Myocyte (in vitro differentiated cells): ENCODE measurements around the gene TREML4. TPM values are rescaled to one million over a fixed set of nuclear protein-coding genes. Genes with fewer than 3 reads are reported as not detected.
A peak's percentile ranks its signal among the peaks of the same experiment; 100 is the strongest.

Experiments
- DNase-seq: peaks from one replicate; pipeline ENCODE4 v3.0.0-alpha.2; 2012; ENCODE audit warnings: low read depth
- total RNA-seq: library from RNA; depleted of rRNA; stranded (reverse); fragments of >200 nt; gene quantifications from 2 replicates; pipeline ENCODE4 v1.2.3, GENCODE V29; 2014

TREML4 gene
- total RNA-seq, 1 donor from 2014 or later: not detected

DNA sequence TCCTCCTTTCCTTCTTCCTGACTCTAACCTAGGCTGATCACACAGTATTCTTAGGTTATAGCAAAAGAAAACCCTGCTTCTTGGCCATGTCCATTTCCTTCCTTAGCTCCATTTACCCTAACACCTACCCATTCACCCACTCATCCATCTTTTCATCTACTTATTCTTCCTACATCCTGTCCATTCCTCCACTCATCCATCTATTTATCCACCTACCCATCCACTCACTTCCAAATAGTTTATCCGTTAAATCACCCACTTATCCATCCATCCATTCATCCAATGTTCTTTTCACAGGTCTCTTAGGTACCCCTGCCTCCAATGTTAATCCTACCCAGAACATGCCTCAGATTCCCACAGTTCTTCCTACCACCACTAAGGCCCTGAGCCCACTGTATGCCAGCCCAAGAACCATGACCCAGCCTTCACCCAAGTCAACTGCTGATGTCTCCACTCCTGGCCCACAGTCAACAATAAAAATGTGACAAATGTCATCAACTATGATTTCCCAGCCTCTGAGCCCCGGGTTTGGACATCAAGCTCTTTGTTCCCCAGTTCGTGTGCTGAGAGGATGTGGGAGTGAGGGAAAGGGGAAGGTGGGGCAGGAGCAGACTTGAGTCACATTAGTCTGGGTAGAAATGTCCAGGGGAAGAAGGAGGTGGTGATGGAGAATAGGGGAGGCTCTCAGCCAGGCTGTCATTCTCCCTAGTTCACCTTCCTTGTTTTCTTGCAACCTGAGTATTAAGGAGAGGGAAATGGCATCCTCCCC is 24.4 kb downstream of the TREML4 start:
- no peak for DNase-seq

DNA sequence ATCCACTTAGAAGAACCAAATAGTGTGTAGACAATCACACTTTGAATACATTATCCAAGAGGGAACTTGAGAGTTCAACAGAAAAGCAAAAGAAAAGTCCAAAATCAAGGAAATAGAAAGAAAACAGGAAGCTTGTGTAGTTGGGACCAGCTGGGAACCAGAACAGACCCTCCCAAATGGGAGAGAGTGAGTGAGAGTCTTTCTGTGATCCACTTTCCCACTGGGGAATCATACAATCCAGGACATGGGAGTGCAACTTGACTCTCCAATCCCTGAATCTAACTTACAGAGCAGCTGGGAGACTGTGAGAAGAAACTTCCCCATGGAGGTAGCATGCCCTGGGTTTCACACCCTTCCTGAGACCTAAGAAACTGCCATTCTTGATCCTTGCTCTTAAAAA is 27.0 kb downstream of the TREML4 start:
- no peak for DNase-seq

DNA sequence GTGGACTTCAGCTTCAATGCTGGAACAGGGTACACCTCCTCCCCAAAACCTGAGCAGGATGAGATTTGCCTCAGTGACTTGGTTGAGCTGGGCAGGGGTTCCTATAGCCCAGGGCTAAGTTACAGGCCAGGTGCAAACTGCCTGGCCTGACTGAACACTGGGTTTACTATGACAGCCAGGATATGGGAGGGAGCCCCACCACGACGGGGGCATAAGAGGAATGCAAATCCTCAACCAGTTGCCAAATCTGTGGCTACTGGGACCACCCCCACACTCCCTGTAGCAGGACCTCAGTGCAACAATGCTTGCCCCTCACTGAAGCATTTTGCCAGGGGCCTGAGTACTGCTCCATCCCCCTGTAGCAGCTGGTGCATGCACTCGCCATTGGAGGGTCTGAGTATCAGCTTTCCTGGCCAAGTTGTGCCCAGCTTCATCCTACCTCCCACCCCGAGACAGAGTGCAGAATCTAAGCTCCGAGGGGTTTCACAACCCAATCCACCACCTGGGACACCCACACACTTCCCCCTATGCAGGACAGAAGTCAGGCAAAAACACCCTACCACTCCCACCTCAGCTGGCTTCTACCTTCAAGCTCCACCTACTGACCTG is 27.6 kb downstream of the TREML4 start:
- no peak for DNase-seq

DNA sequence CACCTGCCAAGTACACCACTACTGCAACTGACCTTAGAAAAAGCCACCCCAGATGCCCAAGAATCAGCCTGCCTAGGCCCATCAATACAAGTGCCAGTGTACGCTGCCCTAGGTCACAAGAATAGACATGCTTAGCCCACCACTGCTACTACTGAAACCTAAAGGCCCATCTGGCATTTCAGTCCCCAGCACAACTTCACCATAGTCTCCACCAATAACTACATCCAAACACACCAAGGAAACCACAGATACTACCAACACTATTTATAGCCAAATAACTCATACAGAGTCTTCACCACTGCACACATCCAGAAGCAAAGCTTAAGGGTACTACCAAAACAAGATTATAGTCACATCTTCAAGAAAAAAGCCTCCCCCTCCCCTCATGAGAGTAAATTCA is 28.2 kb downstream of the TREML4 start:
- peak; percentile 10 for DNase-seq

DNA sequence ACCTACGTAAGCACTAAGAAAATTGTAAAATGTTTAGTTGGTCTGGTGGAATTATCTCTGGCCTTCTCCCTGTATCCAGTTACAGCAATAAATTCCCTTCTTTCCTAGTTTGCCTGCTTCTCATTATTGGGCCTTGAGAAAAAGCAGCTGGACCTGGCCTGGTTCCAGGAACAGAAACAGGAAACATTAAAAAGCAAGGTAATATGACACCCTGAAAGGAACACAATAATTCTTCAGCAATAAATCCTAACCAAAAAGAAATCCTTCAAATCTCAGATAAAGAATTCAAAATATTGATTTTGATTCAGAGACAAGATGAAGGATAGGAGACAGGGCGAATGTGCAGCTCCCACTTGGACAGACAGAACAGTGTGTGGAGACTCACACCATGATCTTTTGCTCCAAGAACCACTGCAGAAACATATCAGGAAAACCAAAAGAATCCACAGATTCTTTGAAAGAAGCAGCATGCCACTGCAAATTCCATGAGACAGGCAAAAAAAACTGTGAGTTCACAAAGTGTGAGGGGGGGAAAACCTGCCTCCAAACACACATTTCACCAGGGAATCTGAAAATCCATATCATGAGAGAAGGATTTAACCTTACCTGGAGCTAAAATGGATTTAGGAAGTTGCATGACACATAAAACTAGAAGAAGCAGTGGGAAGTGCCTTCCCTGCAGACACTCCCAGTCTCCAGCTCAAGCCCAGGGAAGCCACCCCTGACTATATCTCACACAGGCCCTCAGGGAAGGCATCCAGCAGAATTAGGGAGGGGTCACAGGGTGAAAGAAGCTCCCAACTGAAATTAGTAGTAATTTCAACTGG is 29.4 kb downstream of the TREML4 start:
- DNase-seq: peak; percentile 69

DNA sequence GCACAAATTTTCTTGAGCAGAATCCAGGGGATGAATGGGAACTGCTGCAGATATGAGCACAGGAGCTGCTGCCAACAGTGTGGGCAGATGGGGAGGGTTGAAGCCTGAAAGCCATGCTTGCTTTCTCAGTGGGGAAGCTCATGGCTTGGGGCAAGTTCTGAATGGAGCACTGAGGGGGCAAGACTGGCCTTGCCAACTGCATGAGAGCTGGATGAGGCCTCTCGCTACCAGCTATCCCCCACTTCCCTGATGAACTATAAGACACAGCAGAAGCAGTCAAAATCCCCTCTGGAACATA is 30.0 kb downstream of the TREML4 start:
- DNase-seq: no peak

DNA sequence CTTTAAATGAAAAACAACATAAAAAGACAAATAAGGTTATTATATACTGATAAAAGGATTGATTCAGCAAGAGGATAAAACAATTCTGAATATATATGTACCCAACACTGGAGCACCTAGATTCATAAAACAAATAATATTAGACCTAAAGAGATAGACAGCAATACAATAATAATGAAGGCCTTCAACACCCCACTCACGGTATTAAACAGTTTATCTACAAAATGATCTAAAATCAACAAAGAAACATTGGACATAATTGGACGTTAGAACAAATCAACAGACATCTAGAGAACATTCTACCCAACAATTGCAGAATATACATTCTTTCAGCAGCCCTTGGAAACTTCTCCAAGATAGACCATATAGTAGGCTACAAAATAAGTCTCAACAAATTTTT is 34.3 kb downstream of the TREML4 start:
- no peak for DNase-seq

DNA sequence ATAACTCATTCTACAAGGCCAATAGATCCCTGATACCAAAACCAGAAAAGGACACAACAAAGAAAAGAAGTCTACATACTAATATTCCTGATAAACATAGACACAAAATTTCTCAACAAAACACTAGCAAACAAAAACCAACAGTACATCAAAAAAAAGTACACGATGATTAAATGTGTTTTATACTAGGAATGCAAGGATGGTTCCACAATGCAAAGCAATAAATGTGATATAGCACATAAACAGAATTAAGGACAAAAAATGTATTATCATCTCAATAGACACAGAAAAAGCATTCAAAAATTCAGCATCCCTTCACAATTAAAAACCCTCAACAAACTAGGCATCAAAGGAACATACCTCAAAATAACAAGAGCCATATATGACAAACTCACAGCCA is 35.1 kb downstream of the TREML4 start:
- DNase-seq: no peak

DNA sequence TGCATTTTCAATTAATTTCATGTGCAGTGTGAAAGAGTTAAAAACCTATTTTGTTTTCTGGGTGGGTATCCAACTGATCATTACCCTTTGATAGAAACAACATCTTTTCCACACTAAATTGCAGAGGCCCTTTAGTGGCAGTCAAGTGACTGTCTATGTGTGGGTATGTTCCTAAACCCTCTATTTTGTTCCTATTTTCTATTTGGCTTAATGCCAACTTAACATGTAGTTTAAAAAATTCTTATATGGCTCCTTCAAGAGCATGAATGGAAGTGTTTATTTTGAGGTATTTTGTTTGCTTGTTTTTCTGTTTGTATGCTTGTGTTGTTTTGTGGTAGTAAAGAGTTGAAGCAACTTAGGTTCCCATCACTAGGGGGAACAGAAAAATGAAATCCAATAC is 38.4 kb downstream of the TREML4 start:
- no peak for DNase-seq

DNA sequence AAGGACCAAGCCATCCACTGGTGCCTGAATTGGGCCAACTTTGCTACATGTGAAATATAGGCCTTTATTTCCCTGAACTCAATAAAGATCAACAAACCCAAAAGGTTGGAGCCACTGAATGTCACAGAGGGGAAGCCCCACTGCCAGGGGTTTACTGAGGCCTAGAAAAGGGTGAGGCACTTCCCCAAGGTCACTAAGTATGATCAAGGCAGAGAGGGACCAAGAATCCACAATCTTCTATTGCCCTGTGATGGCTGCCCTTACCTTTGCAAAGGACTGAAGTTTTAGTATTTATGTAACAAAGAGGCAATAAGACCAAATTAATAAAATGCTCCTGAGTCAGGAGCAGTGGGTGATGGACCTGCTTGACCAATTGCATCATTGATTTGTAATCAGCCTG is 40.3 kb downstream of the TREML4 start:
- DNase-seq: no peak

DNA sequence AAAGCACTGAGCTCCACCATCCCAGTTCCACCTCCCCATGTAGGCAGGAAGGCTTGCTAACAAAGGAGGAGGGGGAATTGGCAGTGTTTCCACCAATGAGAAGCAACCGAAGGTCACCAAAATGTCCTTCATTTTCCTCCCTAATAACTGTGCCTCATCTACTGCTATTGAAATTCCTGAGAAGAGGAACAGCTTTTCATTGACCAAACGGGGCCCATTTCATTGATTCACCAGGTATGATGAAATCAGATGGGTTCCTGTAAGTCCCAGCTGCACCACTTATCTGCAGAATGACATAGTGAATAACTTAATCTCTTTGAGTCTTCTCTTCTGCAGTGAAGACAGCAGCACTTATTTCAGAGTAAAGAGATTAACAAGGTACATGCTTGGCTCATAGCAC is 41.0 kb downstream of the TREML4 start:
- no peak for DNase-seq

DNA sequence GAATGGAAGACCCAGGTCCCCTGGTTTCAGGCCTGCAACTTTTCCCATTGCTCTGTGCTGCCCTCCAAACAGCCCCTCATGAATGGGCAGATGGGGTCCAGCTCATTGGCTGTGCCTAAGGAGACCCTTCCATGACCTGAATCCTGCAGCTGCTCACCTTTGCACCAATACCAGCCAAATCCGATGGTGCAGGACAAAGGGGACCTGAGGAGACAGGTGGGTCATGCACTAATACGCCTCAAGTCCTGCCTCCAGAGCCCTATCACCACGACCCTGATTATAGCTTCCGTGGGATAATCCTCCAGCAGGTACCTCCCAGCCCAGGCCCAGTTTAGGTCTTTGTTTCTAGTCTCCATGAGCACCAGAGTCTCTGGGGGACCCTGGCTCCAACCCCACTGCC is 41.6 kb downstream of the TREML4 start:
- DNase-seq: no peak

DNA sequence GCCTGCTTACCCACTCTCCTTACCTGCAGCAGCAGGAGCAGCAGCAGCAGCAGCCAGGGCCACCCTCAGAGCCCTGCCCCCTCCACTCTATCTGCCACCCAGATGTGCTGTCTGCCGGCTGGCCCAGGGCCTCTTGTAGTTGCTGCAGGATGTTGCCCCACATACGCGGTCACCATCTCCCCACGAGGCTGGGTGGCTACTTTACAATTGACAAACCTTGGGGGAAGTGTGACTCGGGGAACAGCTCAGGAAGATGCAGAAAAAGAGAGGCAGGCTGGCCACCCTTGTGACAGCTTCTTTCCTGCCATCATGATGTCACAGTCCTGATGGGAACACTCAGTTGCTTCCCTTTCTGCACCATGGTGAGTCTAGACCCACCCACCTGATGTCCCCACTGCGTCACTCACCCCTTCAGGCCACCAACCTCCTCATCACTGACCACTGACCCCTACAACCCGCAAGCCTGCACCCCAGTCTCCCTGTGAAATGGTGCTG is 43.8 kb downstream of the TREML4 start:
- no peak for DNase-seq

DNA sequence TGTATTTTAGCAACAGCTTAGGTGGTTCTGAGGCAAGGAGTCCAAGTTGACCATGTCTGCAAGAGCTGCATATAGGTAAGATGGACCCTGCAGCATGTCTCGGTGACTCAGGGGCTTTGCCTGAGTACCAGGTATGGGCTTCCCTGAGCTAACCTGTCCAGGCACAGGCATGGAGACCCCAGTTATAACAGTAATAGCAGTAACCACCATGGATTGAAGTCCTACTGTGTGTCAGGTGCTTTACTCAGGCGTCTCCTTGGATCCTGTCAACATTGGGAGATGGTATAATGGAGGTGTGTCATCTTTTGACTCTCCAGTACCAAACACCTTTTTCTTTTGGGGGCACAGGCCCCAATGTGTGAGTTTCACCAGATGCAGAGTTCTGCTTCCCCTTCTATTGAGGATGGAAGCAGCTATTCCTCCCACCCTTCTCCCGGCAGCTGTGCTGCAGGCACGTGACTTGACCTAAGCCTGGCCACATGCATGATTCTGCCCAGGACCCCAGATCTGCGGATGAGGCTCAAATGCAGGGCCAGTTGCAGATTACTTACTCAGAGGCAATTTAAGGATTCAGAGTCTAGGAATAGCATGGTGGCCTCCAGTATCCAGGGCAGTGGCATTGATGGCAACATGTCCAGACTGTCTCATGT is 44.6 kb downstream of the TREML4 start:
- DNase-seq: no peak

DNA sequence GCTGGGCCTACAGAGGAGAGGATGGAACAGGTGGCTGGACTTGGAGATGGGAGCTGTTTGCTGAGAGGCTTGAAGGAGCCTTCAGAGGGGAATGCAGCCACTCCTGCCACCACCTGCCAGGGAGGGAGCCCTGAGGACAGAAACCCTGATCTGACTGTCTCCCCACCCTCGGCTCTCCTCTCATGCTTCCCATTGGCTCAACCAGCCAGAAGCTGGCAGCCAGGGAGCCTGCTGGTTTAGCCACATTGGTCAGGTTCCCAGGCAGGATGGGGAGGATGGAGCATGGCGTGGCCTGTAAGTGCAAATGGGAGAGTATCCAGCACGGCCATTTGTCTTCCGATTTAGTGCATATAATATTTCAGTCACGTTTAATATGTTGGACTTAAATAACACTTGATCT is 45.6 kb downstream of the TREML4 start:
- no peak for DNase-seq

DNA sequence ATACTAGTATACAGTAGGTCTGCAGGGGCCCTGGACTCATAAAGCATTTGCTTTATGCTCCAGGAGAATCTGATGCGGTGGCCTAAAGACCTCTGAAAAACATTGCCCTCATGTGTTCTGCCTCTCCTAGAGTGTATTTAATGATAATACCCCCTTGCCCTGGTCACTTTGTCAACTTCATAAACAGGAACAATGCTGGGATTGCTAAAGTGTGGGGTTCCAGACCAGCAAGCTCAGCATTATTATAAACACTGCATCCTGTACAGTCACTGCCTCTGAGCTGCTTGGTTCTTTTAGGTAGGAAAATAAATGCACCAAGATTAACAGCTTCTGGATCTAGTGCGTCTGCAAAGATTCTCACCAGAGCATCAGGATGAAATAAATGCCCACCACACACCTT is 46.1 kb downstream of the TREML4 start:
- no peak for DNase-seq

DNA sequence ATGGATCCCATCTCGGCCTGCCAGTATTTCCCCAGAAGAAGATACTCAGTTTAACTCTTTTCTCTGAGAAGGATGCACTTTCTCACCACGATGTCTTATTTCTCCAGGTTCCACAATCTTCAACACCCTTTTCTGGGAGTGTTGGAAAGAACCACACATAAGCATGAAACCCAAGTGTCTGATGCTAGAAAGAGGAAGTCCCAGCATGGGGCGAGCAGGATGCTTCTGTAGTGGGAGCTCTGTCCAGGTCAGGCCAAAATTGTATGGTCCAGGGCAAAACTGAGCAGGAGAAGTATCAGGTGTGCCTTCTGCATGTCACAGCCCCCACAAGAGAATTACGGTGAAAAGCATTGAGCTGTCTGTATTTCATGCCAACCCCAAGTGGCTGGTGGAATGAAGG is 47.3 kb downstream of the TREML4 start:
- DNase-seq: no peak

DNA sequence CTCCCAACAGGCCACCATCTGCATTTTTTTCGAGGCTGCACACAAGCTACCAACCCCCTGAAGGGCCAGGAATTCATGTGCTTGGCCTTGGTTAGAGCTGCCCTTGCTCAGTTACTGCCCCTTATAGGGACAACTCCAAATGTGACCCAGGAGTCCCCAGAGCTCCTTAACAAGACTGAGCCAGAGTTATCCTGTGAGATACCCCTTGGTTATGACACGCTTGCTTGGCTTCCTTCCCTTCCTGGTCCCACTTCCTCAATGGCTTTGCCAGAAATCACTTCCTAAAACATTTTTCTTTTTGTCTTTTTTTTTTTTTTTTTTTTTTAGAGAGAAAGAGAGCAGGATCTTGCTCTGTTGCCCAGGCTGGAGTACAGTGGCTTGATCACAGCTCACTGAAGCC is 49.5 kb downstream of the TREML4 start:
- DNase-seq: no peak

DNA sequence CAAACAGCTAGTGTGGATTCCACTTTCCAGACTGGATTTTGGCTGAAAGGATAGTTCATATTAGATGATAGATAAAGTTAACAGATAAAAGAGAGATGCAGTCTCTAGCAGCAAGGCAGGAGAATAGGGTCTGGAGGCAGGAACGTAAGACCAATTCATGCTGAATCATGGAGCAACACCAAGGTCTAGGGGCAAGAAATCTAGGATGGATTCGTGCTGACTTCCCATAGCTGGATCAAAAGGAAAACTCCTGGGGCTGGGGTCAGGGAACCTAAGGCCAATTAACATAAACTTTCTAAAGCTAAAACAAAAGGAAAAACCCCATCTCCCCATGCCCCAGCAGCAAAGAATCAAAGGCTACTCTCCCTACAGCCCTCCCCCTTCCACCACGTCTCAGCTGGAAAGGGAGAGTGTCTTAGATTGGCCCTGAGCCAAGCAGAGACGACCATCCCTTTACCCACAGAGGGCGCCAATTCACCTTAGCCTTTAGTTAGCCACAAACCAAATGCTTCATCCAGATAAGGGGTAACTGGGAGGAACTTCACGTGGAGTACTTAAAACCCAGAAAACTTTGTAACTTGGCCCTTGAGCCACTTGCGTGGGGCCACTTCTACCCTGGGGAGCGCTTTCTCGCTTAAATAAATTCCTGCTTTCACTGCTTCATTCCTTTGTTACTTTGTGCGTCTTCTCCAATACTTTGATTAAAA is 50.7 kb downstream of the TREML4 start:
- DNase-seq: peak; percentile 47

DNA sequence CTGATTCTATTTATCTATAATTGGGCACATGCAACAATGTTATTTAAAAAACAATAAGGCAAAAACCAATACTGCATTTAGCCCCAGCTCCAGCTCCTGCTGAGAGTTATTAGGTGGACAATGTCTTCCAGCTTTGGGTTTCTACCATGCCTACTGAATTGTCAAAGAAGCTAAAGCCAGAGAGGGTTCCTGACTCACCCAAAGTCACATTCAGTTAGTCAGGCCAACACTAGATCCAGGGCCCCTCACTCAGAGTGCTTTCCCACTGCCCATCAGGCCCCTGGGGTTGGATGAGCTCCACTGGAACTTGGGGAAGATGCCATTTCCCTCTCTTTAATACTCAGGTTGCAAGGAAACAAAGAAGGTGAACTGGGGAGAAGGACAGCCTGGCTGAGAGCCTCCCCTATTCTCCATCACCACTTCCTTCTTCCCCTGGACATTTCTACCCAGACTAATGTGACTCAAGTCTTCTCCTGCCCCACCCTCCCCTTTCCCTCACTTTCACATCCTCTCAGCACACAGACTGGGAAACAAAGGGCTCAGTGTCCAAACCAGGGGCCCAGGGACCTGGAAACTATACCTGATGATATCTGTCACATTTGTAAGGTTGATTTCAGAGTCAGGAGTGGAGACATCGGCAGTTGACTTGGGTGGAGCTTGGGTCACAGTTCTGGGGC is 52.4 kb downstream of the TREML4 start:
- DNase-seq: no peak

DNA sequence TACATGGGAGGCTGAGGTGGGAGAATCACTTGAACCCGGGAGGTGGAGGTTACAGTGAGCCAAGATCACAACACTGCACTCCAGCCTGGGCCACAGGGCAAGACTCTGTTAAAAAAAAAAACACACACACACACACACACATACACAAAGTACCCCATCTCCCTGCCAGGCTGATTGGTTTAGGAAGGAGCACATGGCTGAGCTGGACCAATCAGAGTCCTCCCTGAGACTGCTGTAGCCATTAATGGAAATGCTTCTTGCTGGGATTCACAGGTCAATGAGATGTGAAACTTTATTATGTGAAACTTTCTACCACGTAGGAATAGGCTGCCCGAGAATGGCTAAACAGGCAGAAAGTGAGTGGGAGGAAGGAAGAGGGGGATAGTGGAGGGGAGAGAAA is 55.5 kb downstream of the TREML4 start:
- no peak for DNase-seq
